Forelimb muscle (tissue), 1 donor: ENCODE measurements around the gene BSPRY. TPM values are rescaled to one million over a fixed set of nuclear protein-coding genes. Genes with fewer than 3 reads are reported as not detected.

Experiments used
- DNase-seq: peaks from one replicate; pipeline ENCODE4 v3.0.0-alpha.2; 2013; ENCODE audit warnings: low read depth
- polyA plus RNA-seq: library from polyadenylated mRNA; unstranded; fragments of 120-200 nt; gene quantifications from one replicate; pipeline ENCODE4 v1.2.1, GENCODE V29; 2013; ENCODE audit not compliant: insufficient read length

Gene BSPRY
- polyA plus RNA-seq = 0.29 TPM

- DNase-seq = no peak
Observed at GRCh38 chr9:113349445-113350094, at the start of gene BSPRY. Gene BSPRY (plus strand): TSS chr9:113349541. CDS start chr9:113349580, 39 bp downstream.

DNA sequence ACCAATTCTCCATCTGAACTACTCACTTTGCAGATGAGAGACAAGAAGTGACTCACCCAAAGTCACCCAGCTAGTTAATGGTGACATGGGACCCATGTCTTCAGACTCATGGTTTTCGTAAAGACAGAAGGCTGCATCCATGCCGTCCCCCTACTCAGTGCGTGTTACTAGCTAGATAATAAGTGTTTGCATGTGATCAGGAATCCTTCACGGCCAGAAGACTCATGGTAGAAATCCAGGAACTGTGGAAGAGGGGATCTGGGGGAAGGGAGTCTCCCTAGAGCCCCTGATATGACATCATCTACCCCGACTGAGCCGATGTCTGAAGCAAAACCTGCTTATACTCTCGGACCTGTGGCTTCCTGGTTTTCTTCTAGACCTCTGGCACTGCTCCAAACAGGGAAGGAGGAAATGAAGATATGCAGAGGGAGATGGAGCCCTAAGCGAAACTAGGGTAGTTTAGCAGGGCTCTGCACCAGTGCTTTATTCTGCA, 49.5 kb upstream of the BSPRY start:
- no peak for DNase-seq

DNA sequence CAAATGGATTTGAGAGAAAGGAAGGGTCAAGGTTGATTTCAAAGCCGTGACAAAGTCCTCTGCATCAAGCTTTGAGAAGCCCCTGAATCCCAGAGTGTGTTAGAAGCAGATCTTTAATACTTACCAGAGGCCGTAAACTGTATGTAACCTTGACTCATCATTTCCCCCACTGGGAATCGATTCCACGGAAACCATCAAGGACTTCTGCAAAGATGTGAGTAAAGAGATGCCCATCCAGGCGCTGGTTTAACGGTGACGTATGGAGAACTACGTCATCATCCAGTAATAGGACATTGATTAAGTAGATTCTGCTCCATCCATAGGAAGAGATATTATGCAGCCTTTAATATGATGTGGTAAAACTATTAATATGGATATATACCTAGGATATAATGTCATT, 47.8 kb upstream of the BSPRY start:
- no peak for DNase-seq

- no peak for DNase-seq
Observed at GRCh38 chr9:113302792-113303418, 46.4 kb upstream of the BSPRY start, which contains the start of gene RNF183. Gene RNF183 (minus strand): TSS chr9:113303376. CDS start chr9:113298184, 5,192 bp downstream.

DNA sequence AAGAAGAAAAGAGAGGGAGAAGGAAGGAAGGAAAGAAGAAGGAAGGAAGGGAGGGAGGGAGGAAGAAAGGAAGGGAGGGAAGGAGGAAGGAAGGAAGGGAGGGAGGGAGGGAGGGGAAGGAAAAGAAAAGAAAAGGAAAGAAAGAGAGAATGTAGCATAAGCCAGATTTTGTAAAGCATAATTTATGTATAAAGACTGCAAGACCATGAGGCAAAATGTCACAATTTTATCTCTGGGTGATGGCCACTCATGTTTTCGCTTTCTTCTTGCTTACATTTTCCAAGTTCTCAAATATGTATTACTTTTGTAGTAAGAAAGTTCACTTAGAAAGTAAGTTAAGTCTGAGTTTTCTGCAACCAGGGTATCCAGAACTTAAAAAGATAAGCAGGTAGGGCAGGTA, 42.8 kb upstream of the BSPRY start:
- DNase-seq = no peak

- no peak for DNase-seq
Observed at GRCh38 chr9:113307396-113307975, 41.9 kb upstream of the BSPRY start.

- DNase-seq = no peak
Observed at GRCh38 chr9:113309204-113309813, 40.0 kb upstream of the BSPRY start.

- DNase-seq = no peak
Observed at GRCh38 chr9:113310538-113310937, 38.8 kb upstream of the BSPRY start.

- DNase-seq = no peak
Observed at GRCh38 chr9:113311961-113312360, 37.4 kb upstream of the BSPRY start.

DNA sequence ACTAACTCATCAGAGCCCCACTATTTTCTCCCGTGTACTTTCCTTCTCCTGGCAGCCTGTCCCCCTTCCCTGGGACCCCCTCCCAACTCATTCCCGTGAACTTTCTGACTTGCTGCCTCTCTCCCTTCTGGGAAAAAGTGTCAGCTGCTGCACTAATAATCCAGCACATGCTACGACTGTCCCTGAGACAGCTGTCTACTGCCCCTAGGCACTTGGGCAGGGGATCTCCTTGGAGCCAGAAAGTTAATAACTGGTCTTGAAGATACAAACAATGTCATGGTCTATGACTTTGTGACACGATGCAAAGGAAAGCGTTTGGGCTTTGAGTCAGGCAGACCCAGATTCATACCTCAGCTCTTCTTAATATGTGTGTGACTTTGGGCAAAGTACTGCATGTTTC, 36.1 kb upstream of the BSPRY start:
- DNase-seq = no peak

DNA sequence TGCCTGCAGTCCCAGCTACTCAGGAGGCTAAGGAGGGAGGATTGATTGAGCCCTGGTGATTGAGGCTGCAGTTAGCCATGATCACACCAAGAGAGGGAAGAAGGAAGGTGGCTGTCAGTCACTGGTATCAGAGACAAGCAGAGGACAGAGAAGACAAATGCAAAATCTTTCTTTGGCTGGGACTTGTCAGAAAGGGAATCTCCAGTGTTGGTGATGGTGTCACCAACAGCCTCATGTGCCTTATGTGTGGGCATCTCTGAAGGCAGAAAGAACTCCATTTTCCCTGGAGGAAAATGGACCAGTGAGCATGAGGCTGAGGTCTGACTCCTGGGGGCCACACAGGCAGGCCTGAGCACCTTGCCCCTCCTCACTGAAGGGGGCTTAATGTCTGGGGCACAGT, 34.1 kb upstream of the BSPRY start:
- no peak for DNase-seq

DNA sequence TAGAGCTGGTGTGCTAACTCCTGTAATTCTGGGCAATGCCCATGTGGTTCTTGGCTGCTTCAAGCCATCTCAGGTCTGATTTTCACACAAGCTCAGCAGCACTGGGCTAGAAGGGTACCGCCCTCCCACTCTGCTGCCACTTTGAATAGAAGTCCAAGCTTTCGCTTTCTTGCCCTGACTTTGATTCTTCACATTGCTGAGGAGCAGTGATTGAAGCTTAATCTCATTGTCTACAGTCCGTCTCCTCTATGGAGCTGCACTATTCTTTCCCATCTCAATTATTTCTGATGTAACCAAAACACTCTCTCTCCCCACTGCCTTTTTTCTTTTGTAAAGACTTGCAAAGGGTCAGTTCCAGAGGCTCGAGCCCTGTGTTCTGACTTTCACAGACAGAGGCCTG, 33.3 kb upstream of the BSPRY start:
- no peak for DNase-seq

DNA sequence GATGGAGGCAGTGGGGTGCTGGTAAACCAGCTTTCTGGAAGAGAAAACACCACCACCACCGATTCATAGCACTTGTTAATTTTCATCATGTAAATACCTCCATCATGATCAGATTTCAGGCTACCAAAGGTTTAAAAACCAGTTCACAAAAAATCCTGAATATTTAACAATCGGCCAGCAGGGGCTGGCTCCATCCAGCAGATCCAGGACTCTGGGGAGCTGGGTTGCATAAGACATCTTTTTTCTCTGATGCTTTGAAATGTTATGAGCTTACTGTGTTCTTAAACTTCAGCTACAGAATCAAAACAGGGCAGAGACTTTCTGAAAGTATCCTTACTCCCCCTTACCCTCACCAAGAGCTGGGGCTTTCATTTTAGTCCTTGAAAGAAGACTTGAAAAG, 31.6 kb upstream of the BSPRY start:
- no peak for DNase-seq

- DNase-seq = no peak
Observed at GRCh38 chr9:113319054-113319453, 30.3 kb upstream of the BSPRY start.

- DNase-seq = no peak
Observed at GRCh38 chr9:113320051-113320450, 29.3 kb upstream of the BSPRY start.

DNA sequence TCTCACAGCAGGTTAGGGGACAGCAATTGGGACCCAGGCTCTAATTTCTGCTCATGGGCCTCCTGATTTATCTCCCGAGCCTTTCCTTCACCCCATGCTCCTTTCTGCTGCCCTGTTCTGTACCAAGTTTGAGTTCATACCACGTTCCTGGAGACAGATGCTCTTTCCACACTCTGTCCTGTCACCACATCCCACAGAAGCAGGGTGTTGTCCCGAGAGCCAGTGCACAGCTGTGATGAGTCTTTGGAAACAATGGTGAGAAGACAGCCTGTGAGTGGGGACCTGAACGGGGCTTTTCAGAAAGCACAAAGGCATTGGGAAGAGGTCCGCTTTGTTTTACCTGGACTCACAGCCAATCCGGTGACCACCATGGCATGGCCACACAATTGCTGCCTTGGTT, 26.7 kb upstream of the BSPRY start:
- DNase-seq = no peak

- no peak for DNase-seq
Observed at GRCh38 chr9:113326230-113326629, 23.1 kb upstream of the BSPRY start.

DNA sequence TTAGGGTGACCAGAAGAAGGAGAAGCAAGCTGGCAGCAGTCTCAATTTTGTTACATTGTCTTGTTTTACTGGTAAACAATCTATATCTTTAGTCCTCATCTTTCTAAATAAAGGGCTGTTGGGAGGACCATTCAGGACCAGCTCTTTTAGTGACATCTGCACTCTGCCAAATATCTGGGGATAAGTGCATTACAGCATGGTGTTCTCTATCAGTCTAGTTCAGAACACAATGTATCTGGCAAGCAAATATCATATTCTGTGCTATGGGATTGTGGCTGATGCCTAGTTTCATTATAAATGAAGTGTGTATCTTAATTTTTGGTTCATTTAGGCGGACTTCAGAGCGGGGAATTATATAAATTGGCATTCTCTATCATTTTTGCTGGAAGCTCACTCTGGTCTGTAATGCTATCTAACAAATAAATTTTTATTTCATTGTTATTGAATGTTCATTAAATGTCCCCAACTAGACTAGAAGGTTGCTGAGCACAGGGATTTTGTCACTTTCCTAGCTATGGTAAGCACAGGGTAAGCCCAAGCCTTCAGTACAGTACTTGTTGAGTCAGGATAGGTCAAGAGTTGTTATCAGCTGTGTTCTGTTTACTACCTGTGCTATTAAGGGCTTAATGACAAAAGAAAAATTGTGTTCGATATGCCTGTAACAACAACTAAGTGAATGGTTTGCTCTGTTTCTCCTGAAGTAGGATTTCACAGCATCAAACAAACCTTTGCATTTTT, 21.1 kb upstream of the BSPRY start:
- DNase-seq = no peak

- no peak for DNase-seq
Observed at GRCh38 chr9:113331780-113332179, 17.6 kb upstream of the BSPRY start.

- no peak for DNase-seq
Observed at GRCh38 chr9:113337714-113338113, 11.6 kb upstream of the BSPRY start.

GRCh38 chr9:113340011-113340699, 9.2 kb upstream of the BSPRY start, which contains the start of gene WDR31:
Gene WDR31 (minus strand): TSS chr9:113340275. CDS start chr9:113332022, 8,253 bp downstream.
- peak; percentile 60 for DNase-seq
